ENCODE results near the gene GIPR.
"Not testable (repeated sequence)": the region's sequence is repeated elsewhere in the genome, so short reads cannot be mapped to it uniquely, and the experiment has no call there.

The GIPR gene

GRCh38 chr19:45667620-45668341 is at the start of gene GIPR:
GIPR (plus strand) TSS chr19:45668221; CDS start chr19:45669521, 1,300 bp downstream.
- DNase-seq (ENCODE audit: low read depth in 3 of 3): peak in 1 of 3 experiments; percentile 39

GRCh38 chr19:45621389-45621788 is 46.6 kb upstream of the GIPR start:
- DNase-seq (ENCODE audit: low read depth in 3 of 3): no peak

GRCh38 chr19:45621976-45622503 is 46.0 kb upstream of the GIPR start:
- DNase-seq (ENCODE audit: low read depth in 3 of 3): no peak

- no peak for DNase-seq (ENCODE audit: low read depth in 3 of 3)
Measured at GRCh38 chr19:45623984-45624383, 44.0 kb upstream of the GIPR start.

GRCh38 chr19:45628219-45628618 is 39.8 kb upstream of the GIPR start:
- DNase-seq (ENCODE audit: low read depth in 3 of 3): not testable (repeated sequence)

GRCh38 chr19:45629704-45630103 is 38.3 kb upstream of the GIPR start:
- DNase-seq (ENCODE audit: low read depth in 3 of 3): no peak

- no peak for DNase-seq (ENCODE audit: low read depth in 3 of 3)
Measured at GRCh38 chr19:45630463-45630862, 37.6 kb upstream of the GIPR start.

- DNase-seq (ENCODE audit: low read depth in 3 of 3): peak in 1 of 3 experiments; percentile 21
Measured at GRCh38 chr19:45632468-45633196, 35.4 kb upstream of the GIPR start.

GRCh38 chr19:45636275-45636674 is 31.7 kb upstream of the GIPR start:
- no peak for DNase-seq (ENCODE audit: low read depth in 3 of 3)

- no peak for DNase-seq (ENCODE audit: low read depth in 3 of 3)
Measured at GRCh38 chr19:45636902-45637301, 31.1 kb upstream of the GIPR start.

- DNase-seq (ENCODE audit: low read depth in 3 of 3): no peak
Measured at GRCh38 chr19:45637890-45638667, 29.9 kb upstream of the GIPR start.

GRCh38 chr19:45638930-45639729 is 28.9 kb upstream of the GIPR start, which contains the start of gene EML2:
EML2 (minus strand) TSS chr19:45639397; CDS start chr19:45639376, 21 bp downstream.
- DNase-seq (ENCODE audit: low read depth in 3 of 3): peak in 2 of 3 experiments; percentile 25 to 28

GRCh38 chr19:45640849-45641273 is 27.2 kb upstream of the GIPR start:
- no peak for DNase-seq (ENCODE audit: low read depth in 3 of 3)

- DNase-seq (ENCODE audit: low read depth in 3 of 3): peak; percentile 25 to 57 (median 28)
Measured at GRCh38 chr19:45641274-45642105, 26.5 kb upstream of the GIPR start.

- peak; percentile 84 to 95 (median 87) for DNase-seq (ENCODE audit: low read depth in 3 of 3)
Measured at GRCh38 chr19:45643024-45643926, 24.7 kb upstream of the GIPR start.

GRCh38 chr19:45643927-45644771 is 23.9 kb upstream of the GIPR start:
- DNase-seq (ENCODE audit: low read depth in 3 of 3): no peak

GRCh38 chr19:45645068-45645630 is 22.9 kb upstream of the GIPR start:
- no peak for DNase-seq (ENCODE audit: low read depth in 3 of 3)

All from stimulated activated CD4-positive, alpha-beta T cell treated with anti-CD3 and anti-CD28 coated beads, TNF-alpha, amount 100 ng/mL, for 4 hours (primary cell).